K562 (cell line): ENCODE measurements around the gene CGB8. TPM values are rescaled to one million over a fixed set of nuclear protein-coding genes. Genes with fewer than 3 reads are reported as not detected.

ENCODE experiments used
- ARID1B ChIP-seq: fragments of 450-650 bp; IDR thresholded peaks from 2 replicates; pipeline ENCODE4 v1.6.1; 2016; ENCODE audit warnings: antibody characterized with exemption, mild to moderate bottlenecking, inconsistent platforms
- CBX1 ChIP-seq: sonication (generic); IDR thresholded peaks from 2 replicates; pipeline ENCODE4 v1.6.1; 2016; ENCODE audit warnings: antibody characterized with exemption, low read depth, mild to moderate bottlenecking
- CREB1 ChIP-seq, 2 experiments: sonication (generic) in 1 of 2; formaldehyde crosslinking in 1 of 2; IDR thresholded peaks; 2 replicates each; pipeline versions ENCODE4 v1.6.1 to v1.8.0; 2012 to 2022; ENCODE audit warnings: inconsistent platforms in 1 of 2, mild to moderate bottlenecking in 1 of 2, missing genetic modification reagents in 1 of 2, moderate library complexity in 1 of 2
- CREB3L1 ChIP-seq: fragments of 450-650 bp; IDR thresholded peaks from 2 replicates; pipeline ENCODE4 v1.6.1; 2014; ENCODE audit warnings: low read depth, mild to moderate bottlenecking, moderate library complexity, borderline replicate concordance
- DDX20 ChIP-seq: fragments of 450-650 bp; IDR thresholded peaks from 2 replicates; pipeline ENCODE4 v1.6.1; 2016; ENCODE audit warnings: missing genetic modification characterization, low read depth, mild to moderate bottlenecking, missing compliant biosample characterization, moderate library complexity
- FOXP1 ChIP-seq: sonication (generic); formaldehyde crosslinking; IDR thresholded peaks from 2 replicates; pipeline ENCODE4 v1.8.0; 2022; ENCODE audit warnings: mild to moderate bottlenecking, missing genetic modification reagents
- GTF2B ChIP-seq: IDR thresholded peaks from 2 replicates; pipeline ENCODE4 v1.6.1; 2011; ENCODE audit not compliant: insufficient read length; ENCODE audit errors: extremely low read depth
- GTF2F1 ChIP-seq: IDR thresholded peaks from 2 replicates; pipeline ENCODE4 v1.6.1; 2011; ENCODE audit warnings: low read depth, low read length, improper control_type of control experiment
- HEY1 ChIP-seq: fragments of 250-450 bp; sonication (Bioruptor Pico); IDR thresholded peaks from 2 replicates; pipeline ENCODE4 v1.5.0; 2020; ENCODE audit warnings: mild to moderate bottlenecking, moderate library complexity, borderline replicate concordance
- IRF1 ChIP-seq: sonication (generic); formaldehyde crosslinking; IDR thresholded peaks from 2 replicates; pipeline ENCODE4 v1.8.0; 2022; ENCODE audit warnings: missing genetic modification reagents, mild to moderate bottlenecking, borderline replicate concordance
- LARP7 ChIP-seq: fragments of 450-650 bp; IDR thresholded peaks from 2 replicates; pipeline ENCODE4 v1.6.1; 2016
- MTA2 ChIP-seq: fragments of 450-650 bp; IDR thresholded peaks from 2 replicates; pipeline ENCODE4 v1.6.1; 2016; ENCODE audit warnings: low read depth
- NFIC ChIP-seq: fragments of 450-650 bp; IDR thresholded peaks from 2 replicates; pipeline ENCODE4 v1.6.1; 2017; ENCODE audit warnings: mild to moderate bottlenecking, inconsistent platforms
- NR4A1 ChIP-seq, 2 experiments: fragments of 250-450 bp in 1 of 2; fragments of 450-650 bp in 1 of 2; sonication (Bioruptor Pico) in 1 of 2; IDR thresholded peaks; 2 replicates each; pipeline versions ENCODE4 v1.4.0 to v1.6.1; 2016 to 2020; ENCODE audit warnings: mild to moderate bottlenecking in 2 of 2, missing compliant biosample characterization in 1 of 2, missing genetic modification characterization in 1 of 2, moderate library complexity in 1 of 2
- PPARD ChIP-seq: fragments of 250-450 bp; sonication (Bioruptor Pico); IDR thresholded peaks from 2 replicates; pipeline ENCODE4 v1.8.0; 2022; ENCODE audit warnings: inconsistent platforms, mild to moderate bottlenecking, moderate library complexity
- SMARCA5 ChIP-seq: fragments of 450-650 bp; IDR thresholded peaks from 2 replicates; pipeline ENCODE4 v1.6.1; 2016
- STAT5A ChIP-seq: IDR thresholded peaks from 2 replicates; pipeline ENCODE4 v1.6.1; 2012; ENCODE audit warnings: low read length, inconsistent platforms, borderline replicate concordance
- TOE1 ChIP-seq, 2 experiments: fragments of 450-650 bp in 1 of 2; sonication (generic) in 1 of 2; formaldehyde crosslinking in 1 of 2; IDR thresholded peaks; 2 replicates each; pipeline versions ENCODE4 v1.7.1 to v1.8.0; 2016 to 2022; ENCODE audit warnings: borderline replicate concordance in 2 of 2, mild to moderate bottlenecking in 2 of 2, antibody characterized with exemption in 1 of 2, inconsistent platforms in 1 of 2, low read depth in 1 of 2, missing genetic modification reagents in 1 of 2, moderate library complexity in 1 of 2
- XRCC4 ChIP-seq: IDR thresholded peaks from one replicate; pipeline ENCODE4 v1.6.1; 2011; ENCODE audit not compliant: insufficient read depth, insufficient read length; ENCODE audit errors: extremely low read depth
- ZNF24 ChIP-seq: fragments of 450-650 bp; IDR thresholded peaks from 2 replicates; pipeline ENCODE4 v1.6.1; 2016
- ZNF280A ChIP-seq: fragments of 450-650 bp; IDR thresholded peaks from 2 replicates; pipeline ENCODE4 v1.6.1; 2018; ENCODE audit warnings: mild to moderate bottlenecking, low read depth; ENCODE audit not compliant: partially characterized antibody
- ZNF282 ChIP-seq: sonication (generic); formaldehyde crosslinking; IDR thresholded peaks from 2 replicates; pipeline ENCODE4 v1.8.1; 2023; ENCODE audit warnings: missing genetic modification reagents
- ZNF707 ChIP-seq: fragments of 250-450 bp; sonication (Bioruptor Pico); conservative IDR thresholded peaks from 2 replicates; pipeline ENCODE4 v1.8.0; 2022; ENCODE audit warnings: inconsistent platforms, mild to moderate bottlenecking, moderate library complexity
- polyA plus RNA-seq, 8 experiments: library from polyadenylated mRNA; depleted of rRNA in 4 of 8; stranded (reverse) in 5 of 8; unstranded in 3 of 8; fragments of >200 nt; fragmentation: Nextera tagmentation in 2 of 8; fragmentation: Illumina TruSeq in 1 of 8; extraction: Ambion mirVana in 2 of 8; extraction: Trizol in 1 of 8; gene quantifications; 2 replicates each; pipeline versions ENCODE4 v1.2.1 to v1.2.3, GENCODE V29; 2011 to 2014; ENCODE audit warnings: inconsistent platforms in 1 of 8, missing spikeins in 1 of 8
- total RNA-seq, 7 experiments: library from RNA; depleted of rRNA in 6 of 7; stranded (reverse); fragments of >200 nt in 6 of 7; fragmentation: Illumina TruSeq in 2 of 7; extraction: Trizol in 2 of 7; gene quantifications; 2 replicates each; pipeline versions ENCODE4 v1.2.1 to v1.2.3, GENCODE V29; 2011 to 2021; ENCODE audit warnings: low replicate concordance in 1 of 7

The CGB8 gene
- total and polyA plus RNA-seq, 9 of the 15 experiments (the other 6 are each of a cell fraction or from before 2014, with no cell fraction given) = not detected

GRCh38 chr19:49020931-49021895, 27.7 kb downstream of the CGB8 start (continued):
- TF ChIP-seq NR4A1 (CRISPR knock-in tag; IDR thresholded peaks at IDR 0.05) = no peak
- TF ChIP-seq NR4A1 (tag; IDR thresholded peaks at IDR 0.05) = no peak
- peak; percentile 29; the same call in 1 of the 2 replicates for TF ChIP-seq ZNF24
- peak; percentile 15; the same call in 1 of the 2 replicates for TF ChIP-seq NFIC
- no peak for TF ChIP-seq FOXP1
- no peak for TF ChIP-seq XRCC4
- TF ChIP-seq MTA2 = no peak
- no peak for TF ChIP-seq PPARD (CRISPR knock-in tag)
- no peak for TF ChIP-seq CREB3L1
- TF ChIP-seq ZNF280A = no peak
- TF ChIP-seq GTF2F1 = no peak
- no peak for TF ChIP-seq GTF2B
- no peak for TF ChIP-seq ZNF707 (CRISPR knock-in tag)
- TF ChIP-seq IRF1 (CRISPR knock-in tag) = no peak
- TF ChIP-seq STAT5A = no peak
- TF ChIP-seq SMARCA5 = peak; percentile 54; the same call in 1 of the 2 replicates
- no peak for TF ChIP-seq ZNF282
- TF ChIP-seq ARID1B = peak; percentile 34
- no peak for TF ChIP-seq HEY1 (CRISPR knock-in tag)
- TF ChIP-seq DDX20 (tag) = no peak
- TF ChIP-seq LARP7 = 0 out of 2 replicates have a peak, but pooled peaks have one; percentile 49
- TF ChIP-seq TOE1 (IDR thresholded peaks at IDR 0.05; ENCODE audit: borderline replicate concordance) = no peak
- no peak for TF ChIP-seq TOE1 (CRISPR knock-in tag; IDR thresholded peaks at IDR 0.05; ENCODE audit: borderline replicate concordance, low read depth)
- TF ChIP-seq CREB1 (IDR thresholded peaks at IDR 0.05) = no peak
- TF ChIP-seq CREB1 (CRISPR knock-in tag; IDR thresholded peaks at IDR 0.05) = no peak
- no peak for TF ChIP-seq CBX1
